Calu3 (cell line): Measurements from ENCODE around the gene TRIO. TPM values are rescaled to one million over a fixed set of nuclear protein-coding genes. Genes with fewer than 3 reads are reported as not detected.

ENCODE experiments used
- BruUV-seq: library from RNA; stranded (reverse); fragments of 400-500 nt; replicated peaks from 2 replicates; lab custom pipeline; 2021; lab: Mats Ljungman, UMichigan
- CTCF ChIA-PET: fragments of 300-600 bp; sonication (Branson Sonifier 250); formaldehyde crosslinking; loops from one replicate; lab custom pipeline; 2022; ENCODE audit warnings: antibody characterized with exemption; lab: Charles Lee
- DNase-seq: peaks from one replicate; pipeline ENCODE4 v3.0.0; 2022
- H3K27ac Mint-ChIP-seq: one replicate; pipeline ENCODE4 v1.8.0; 2022; ENCODE audit warnings: mixed read lengths; ENCODE audit not compliant: unreplicated experiment
- H3K27me3 Mint-ChIP-seq: one replicate; pipeline ENCODE4 v1.8.0; 2022; ENCODE audit warnings: mixed read lengths; ENCODE audit not compliant: unreplicated experiment
- H3K36me3 Mint-ChIP-seq: one replicate; pipeline ENCODE4 v1.8.0; 2022; ENCODE audit warnings: mild to moderate bottlenecking, moderate library complexity, mixed read lengths; ENCODE audit not compliant: insufficient read depth, unreplicated experiment
- H3K4me1 Mint-ChIP-seq: one replicate; pipeline ENCODE4 v1.8.0; 2022; ENCODE audit warnings: mild to moderate bottlenecking, low read depth, mixed read lengths; ENCODE audit not compliant: unreplicated experiment
- H3K4me3 Mint-ChIP-seq: one replicate; pipeline ENCODE4 v1.8.0; 2022; ENCODE audit warnings: mild to moderate bottlenecking, low read depth, moderate library complexity, mixed read lengths; ENCODE audit not compliant: unreplicated experiment
- H3K9me3 Mint-ChIP-seq: one replicate; pipeline ENCODE4 v1.8.0; 2022; ENCODE audit warnings: low read depth, mixed read lengths; ENCODE audit not compliant: unreplicated experiment
- intact Hi-C: fragments of 100-400 bp; cut with micrococcal nuclease; formaldehyde crosslinking; loops from one replicate; pipeline ENCODE4 v1.10.0; 2022; ENCODE audit not compliant: unreplicated experiment
- total RNA-seq: library from RNA; stranded (reverse); gene quantifications from 2 replicates; pipeline ENCODE4 v1.2.3, GENCODE V29; 2022
- TF ChIP-seq, protein P1 (sequence below): fragments of 200-600 bp; IDR thresholded peaks from one replicate; pipeline ENCODE4 v1.8.0; 2022; ENCODE audit warnings: antibody characterized with exemption; ENCODE audit not compliant: unreplicated experiment

TRIO gene
- total RNA-seq, 1 experiment from 2014 or later = 183 TPM

DNA sequence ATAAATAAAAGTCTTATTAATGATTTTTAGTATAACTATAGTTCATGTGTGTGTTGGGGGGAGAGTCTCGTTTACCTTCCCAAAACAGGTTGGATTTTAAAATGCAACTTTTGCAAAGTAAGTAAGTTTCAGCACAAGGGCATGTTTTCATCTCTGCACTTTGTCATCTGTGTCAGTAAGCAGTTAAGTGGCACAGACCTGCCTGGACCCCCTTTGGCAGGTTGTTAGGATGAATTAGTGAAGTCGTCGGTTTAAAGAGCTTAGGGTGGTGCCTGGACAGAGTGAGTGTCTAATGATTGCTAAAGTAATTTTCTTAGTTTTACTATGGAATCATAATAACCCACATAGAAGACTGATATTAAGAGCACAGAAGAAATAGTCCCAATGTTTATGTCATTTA, 74.9 kb downstream of the TRIO start:
- H3K4me1 Mint-ChIP-seq = peaks cover 70% of the 10 kb centered on the region
- H3K9me3 Mint-ChIP-seq = no peaks in the 10 kb centered on the region
- CTCF ChIA-PET = interaction anchor here (0.7 kb wide), 1 partner anchor 17 kb away, joined by 4 read pairs; no protein-coding TSS in a partner anchor
- H3K27me3 Mint-ChIP-seq = no peaks in the 10 kb centered on the region
- intact Hi-C loops = no loop called here
- H3K4me3 Mint-ChIP-seq = no peak overlapping the region
- BruUV-seq = no TSS peak
- TF ChIP-seq, protein P1, sequence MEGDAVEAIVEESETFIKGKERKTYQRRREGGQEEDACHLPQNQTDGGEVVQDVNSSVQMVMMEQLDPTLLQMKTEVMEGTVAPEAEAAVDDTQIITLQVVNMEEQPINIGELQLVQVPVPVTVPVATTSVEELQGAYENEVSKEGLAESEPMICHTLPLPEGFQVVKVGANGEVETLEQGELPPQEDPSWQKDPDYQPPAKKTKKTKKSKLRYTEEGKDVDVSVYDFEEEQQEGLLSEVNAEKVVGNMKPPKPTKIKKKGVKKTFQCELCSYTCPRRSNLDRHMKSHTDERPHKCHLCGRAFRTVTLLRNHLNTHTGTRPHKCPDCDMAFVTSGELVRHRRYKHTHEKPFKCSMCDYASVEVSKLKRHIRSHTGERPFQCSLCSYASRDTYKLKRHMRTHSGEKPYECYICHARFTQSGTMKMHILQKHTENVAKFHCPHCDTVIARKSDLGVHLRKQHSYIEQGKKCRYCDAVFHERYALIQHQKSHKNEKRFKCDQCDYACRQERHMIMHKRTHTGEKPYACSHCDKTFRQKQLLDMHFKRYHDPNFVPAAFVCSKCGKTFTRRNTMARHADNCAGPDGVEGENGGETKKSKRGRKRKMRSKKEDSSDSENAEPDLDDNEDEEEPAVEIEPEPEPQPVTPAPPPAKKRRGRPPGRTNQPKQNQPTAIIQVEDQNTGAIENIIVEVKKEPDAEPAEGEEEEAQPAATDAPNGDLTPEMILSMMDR = no peak
- H3K27ac Mint-ChIP-seq = no peak overlapping the region
- H3K36me3 Mint-ChIP-seq = peaks cover 18% of the 10 kb centered on the region
- DNase-seq = no peak

DNA sequence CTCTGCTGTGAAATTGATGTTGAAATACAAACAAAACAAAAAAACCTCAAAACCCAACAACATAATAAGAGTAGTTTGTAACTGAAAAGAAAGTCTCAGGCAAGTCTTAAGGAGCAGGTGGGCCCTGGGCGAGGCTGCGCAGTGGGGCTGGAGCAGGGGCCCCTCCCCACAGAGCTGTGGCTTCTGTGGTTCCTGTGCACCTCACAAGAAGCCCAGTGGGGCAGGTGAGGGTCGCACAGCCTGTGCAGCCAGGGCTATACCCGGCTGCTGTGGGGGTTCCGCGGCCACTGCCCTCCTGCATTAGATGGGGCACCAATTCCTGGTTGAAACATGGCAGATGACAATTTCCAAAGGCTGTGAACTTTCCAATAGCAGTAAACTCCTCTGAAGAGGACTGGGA, 75.3 kb downstream of the TRIO start:
- H3K9me3 Mint-ChIP-seq = no peaks in the 10 kb centered on the region
- DNase-seq = no peak
- no peak overlapping the region for H3K4me3 Mint-ChIP-seq
- peaks cover 66% of the 10 kb centered on the region for H3K4me1 Mint-ChIP-seq
- no TSS peak for BruUV-seq
- TF ChIP-seq, protein P1 = no peak
- CTCF ChIA-PET = interaction anchor here (0.7 kb wide), 1 partner anchor 17 kb away, joined by 4 read pairs; no protein-coding TSS in a partner anchor
- intact Hi-C loops = no loop called here
- H3K27ac Mint-ChIP-seq = no peak overlapping the region
- no peaks in the 10 kb centered on the region for H3K27me3 Mint-ChIP-seq
- H3K36me3 Mint-ChIP-seq = peaks cover 19% of the 10 kb centered on the region

DNA sequence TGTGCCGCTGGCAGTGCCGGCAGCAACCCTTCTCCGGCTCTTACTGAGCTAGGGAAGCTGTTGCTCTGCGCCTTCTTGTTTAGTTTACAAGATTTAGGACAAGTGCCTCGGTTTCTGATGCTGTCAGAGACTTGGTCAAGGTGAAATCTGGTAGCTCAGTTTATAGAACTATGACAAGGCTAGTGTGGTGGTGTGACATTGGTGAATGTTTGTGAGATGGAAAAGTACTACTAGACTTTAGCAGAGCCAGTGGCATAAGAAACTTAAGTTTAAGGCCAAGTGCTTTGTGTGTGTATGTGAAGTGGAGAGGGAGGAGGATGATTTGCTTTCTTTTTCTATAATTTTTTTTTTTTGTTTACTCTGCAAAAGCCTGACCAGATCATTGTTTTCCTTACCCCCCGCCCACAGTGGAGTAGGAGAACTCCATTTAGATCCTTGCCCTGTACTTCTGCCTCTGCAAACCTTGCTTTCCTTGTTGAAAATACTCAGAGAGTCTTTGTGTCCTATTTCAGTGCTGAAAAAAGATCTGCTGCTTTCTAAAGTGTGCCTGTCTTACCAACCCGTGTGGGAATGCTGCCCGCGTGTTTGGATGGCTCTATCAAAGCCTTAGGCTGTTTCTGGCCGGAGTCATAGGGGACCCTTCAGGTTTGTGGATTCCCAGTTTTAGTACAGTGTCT, 75.9 kb downstream of the TRIO start:
- intact Hi-C loops = no loop called here
- DNase-seq = no peak
- H3K27me3 Mint-ChIP-seq = no peaks in the 10 kb centered on the region
- H3K36me3 Mint-ChIP-seq = peaks cover 19% of the 10 kb centered on the region
- H3K4me3 Mint-ChIP-seq = no peak overlapping the region
- H3K9me3 Mint-ChIP-seq = no peaks in the 10 kb centered on the region
- no peak overlapping the region for H3K27ac Mint-ChIP-seq
- no TSS peak for BruUV-seq
- TF ChIP-seq, protein P1 = no peak
- CTCF ChIA-PET = interaction anchor here (0.7 kb wide), 1 partner anchor 18 kb away, joined by 4 read pairs; no protein-coding TSS in a partner anchor
- peaks cover 60% of the 10 kb centered on the region for H3K4me1 Mint-ChIP-seq

DNA sequence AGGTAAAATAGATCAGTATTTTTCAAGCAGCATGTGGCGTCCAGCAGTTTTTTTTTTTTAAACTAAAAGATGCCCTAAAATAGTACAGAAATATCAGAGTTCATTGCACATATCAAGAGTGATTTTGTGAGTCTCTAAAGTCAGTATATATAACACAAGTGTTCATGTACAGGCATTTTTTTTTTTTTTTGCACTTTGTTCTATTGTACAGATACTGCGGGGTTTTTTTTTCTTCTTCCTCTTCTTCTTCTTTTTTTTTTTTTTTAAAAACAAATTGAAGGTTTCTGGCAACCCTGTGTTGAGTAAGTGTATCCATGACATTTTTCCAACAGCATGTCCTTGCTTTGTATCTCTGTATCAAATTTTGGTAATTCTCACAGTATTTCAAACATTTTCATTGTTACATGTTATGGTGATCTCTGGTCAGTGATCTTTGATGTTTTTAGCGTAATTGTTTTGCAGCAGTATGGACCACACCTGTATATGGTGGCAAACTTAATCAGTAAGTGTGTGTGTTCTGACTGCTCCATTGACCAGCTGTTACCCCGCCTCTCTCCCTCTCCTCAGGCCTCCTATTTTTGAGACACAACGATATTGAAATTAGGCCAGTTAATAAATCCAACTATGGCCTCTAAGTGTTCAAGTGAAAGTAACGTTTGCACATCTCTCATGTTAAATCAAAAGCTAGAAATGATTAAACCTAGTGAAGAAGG, 76.8 kb downstream of the TRIO start:
- no peak for DNase-seq
- H3K36me3 Mint-ChIP-seq = peaks cover 14% of the 10 kb centered on the region
- no TSS peak for BruUV-seq
- H3K4me3 Mint-ChIP-seq = no peak overlapping the region
- H3K27me3 Mint-ChIP-seq = no peaks in the 10 kb centered on the region
- TF ChIP-seq, protein P1 = no peak
- CTCF ChIA-PET = interaction anchor here (1.4 kb wide), 1 partner anchor 30 kb away, joined by 3 read pairs; no protein-coding TSS in a partner anchor
- H3K9me3 Mint-ChIP-seq = no peaks in the 10 kb centered on the region
- intact Hi-C loops = no loop called here
- no peak overlapping the region for H3K27ac Mint-ChIP-seq
- peaks cover 62% of the 10 kb centered on the region for H3K4me1 Mint-ChIP-seq
